Measurements from ENCODE around the gene GLT8D1.

The GLT8D1 gene

GRCh38 chr3:52712291-52713212 lies 7.0 kb upstream of the GLT8D1 start:
- DNase-seq (ENCODE audit: low read depth): no peak

DNA sequence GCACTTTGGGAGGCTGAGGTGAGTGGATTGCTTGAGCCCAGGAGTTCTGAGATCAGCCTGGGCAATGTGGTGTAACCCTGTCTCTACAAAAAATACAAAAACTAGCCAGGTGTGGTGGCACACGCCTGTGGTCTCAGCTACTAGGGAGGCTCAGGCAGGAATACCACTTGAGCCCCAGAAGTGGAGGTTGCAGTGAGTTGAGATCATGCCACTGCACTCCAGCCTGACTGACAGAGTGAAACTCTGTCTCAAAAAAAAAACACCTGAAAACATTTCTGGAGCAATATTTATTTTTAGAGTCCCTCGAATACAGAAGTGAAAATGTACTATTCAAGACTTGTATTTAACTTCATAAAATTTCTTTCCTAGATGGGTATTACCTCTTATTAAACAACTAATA lies 4.9 kb upstream of the GLT8D1 start:
- no peak for DNase-seq (ENCODE audit: low read depth)

GRCh38 chr3:52707585-52707984 lies 2.0 kb upstream of the GLT8D1 start:
- no peak for DNase-seq (ENCODE audit: low read depth)

GRCh38 chr3:52705438-52705687 lies 228 bp downstream of the GLT8D1 start:
- no peak for DNase-seq (ENCODE audit: low read depth)

- DNase-seq (ENCODE audit: low read depth): peak; percentile 34
Measured at GRCh38 chr3:52704611-52705437, 767 bp downstream of the GLT8D1 start.

DNA sequence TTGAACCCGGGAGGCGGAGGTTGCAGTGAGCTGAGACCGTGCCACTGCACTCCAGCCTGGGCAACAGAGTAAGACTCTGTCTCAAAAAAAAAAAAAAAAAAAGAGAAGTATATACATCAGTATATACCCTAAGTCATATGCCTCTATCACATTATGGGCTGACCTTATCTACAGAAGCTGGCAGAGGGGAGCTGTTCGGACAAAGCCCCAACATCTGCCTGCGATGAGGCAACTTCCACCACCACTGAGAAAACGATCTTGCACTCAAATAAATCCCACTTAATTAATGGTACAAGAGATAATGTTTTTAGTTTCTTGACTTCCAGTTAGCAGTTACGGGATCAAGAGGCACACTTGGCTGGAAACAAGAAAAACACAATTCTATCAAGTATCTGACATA lies 2.2 kb downstream of the GLT8D1 start:
- no peak for DNase-seq (ENCODE audit: low read depth)

DNA sequence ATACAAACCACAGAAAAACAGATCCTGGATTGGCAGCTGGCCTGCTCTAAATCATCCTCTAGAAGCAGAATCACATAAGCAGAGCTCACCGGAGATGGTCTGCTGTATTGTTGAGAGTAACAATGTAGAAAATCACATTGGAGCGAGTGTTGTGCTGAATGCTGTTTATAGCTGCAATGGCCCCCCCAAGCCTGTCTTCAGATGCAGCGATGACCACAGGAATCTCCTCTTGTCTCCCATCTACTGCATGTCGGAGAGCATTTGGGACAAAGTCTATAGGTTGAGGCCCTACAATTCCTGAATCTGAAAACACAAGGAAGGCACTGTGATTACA lies 8.0 kb downstream of the GLT8D1 start:
- DNase-seq (ENCODE audit: low read depth): no peak

DNA sequence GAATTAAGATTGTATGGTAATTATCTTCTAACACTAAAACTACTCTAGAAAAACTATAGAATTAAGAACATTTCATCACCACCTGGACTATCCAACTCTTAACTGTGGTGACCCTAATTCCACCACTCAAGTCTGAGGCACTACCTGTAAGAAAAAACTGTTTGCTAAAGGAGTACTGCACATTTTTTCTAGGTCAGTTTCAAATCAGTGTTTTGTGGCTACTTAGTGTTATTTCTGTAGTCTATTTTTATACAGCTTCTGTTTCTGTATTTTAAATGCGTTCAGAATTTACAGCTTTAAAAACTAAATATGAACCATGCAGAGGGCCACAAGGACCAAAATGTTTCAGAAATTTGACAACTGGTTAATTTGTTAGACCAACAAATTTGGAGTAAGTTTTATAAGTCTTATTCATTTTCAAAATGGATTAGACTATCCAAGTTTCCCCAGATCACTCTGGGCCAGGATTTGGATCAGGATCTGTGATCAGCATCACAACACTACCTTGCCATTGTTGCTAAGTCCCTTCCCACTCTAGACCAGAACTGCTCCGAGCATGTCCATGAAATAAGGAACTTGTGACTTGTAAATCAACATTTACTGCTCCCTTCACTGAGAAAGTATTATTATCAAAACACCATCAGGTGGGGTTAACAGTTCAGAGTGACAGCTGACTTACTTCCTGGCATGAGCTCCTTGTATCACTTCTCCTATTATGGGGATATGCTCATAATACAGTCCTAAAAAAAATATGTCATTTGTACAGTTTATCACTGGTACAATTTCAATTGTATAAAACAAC lies 8.6 kb downstream of the GLT8D1 start:
- DNase-seq (ENCODE audit: low read depth): no peak

- DNase-seq (ENCODE audit: low read depth): no peak
Measured at GRCh38 chr3:52695798-52696671, 9.6 kb downstream of the GLT8D1 start.

DNA sequence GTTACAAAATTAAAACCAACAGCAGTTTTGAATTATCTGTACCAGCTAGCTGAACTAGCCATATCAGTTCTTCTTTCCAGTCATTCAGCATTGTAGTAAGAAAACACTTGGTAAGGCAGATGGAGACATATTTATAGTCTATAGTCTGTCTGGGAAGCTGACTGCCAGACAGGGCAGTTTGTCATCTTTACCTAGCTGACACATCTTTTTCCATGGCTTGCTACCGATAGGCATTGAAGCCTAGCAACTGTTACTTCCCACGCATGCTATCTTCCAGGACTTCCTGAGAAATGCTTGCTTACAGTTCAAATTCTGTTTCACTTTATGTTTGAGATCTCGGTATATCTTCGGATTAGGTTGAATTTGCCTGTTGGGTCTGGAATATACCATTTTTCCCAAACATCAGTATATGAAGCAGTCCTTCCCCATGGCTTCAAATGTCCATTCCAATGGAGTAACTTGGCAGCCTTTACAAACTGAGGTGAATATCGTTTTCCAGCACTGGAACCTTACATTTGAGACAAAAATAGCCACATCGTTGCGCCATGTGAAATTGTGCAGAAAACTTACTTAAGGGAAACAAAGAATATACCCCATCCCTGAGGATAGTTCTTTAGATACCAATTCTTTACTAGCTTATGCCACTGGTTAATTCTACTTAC lies 10.9 kb downstream of the GLT8D1 start:
- DNase-seq (ENCODE audit: low read depth): no peak

DNA sequence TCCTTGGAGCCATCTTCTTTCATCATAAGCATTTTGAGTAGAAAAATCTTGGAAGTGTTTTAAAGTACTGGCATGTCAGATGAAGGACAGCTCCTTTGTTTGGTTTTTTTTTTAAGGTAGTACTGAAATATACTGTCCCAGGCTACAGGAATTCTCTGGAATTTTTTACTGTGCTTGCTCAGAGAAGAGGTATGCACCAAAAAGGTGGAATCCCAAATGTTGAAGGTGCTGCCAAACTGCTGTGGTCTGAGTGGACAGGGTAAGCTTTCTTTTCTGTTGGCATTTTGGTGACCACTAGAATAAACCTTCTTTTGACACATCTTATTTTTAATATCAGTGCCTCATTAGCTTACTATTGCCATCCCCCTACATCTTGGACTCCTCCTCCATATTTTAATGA lies 12.5 kb downstream of the GLT8D1 start:
- DNase-seq (ENCODE audit: low read depth): no peak

DNA sequence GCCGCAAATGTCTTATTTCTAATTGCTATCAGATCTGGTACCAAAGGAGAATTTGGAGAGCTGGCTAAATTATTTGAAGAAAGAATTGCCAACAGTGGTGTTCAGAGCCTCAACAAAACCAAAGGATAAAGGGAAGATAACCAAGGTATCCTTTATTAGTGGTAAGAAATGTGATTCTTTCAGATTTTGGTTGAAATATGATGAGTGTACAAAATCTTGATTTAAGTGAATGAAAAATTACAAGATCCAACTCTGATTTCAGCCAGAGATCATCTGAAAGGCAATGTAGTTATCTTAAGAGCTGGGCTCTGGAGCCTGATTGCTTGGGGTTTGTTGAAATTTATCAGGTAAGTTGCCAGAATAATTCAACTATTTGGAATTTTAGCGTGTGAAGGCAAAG lies 15.0 kb downstream of the GLT8D1 start:
- no peak for DNase-seq (ENCODE audit: low read depth)

- no peak for DNase-seq (ENCODE audit: low read depth)
Measured at GRCh38 chr3:52689151-52689550, 16.4 kb downstream of the GLT8D1 start.

GRCh38 chr3:52688266-52688665 lies 17.3 kb downstream of the GLT8D1 start:
- DNase-seq (ENCODE audit: low read depth): no peak

GRCh38 chr3:52685709-52686691 lies 19.6 kb downstream of the GLT8D1 start, which contains the start of the genes GNL3 and PBRM1:
TSS of gene GNL3 (plus strand) at chr3:52686032. CDS start at chr3:52686093, 61 bp downstream.
TSS of gene PBRM1 (minus strand) at chr3:52685913.
- DNase-seq (ENCODE audit: low read depth): peak; percentile 71

DNA sequence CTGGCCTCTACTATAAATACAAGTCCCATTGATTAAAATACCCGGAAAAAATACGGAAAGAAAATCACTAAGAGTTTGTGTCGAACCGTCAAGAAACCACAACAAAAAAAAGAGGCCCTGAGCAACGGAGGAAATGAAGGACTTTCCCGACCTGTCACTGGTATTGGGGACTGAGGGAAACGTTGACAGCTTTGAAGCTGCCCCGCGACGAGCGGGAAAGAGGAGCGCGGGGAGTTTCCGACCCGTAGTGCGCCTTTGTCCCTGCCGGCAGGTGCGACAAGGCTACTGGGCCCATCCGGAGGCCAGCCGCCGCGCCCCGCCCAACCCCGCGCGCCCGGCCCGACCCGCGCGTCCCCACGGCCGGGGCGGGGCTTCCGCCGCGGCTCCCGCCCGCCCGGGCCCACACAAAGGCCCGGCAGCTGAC lies 20.3 kb downstream of the GLT8D1 start:
- DNase-seq (ENCODE audit: low read depth): no peak

GRCh38 chr3:52684184-52684583 lies 21.4 kb downstream of the GLT8D1 start:
- no peak for DNase-seq (ENCODE audit: low read depth)

DNA sequence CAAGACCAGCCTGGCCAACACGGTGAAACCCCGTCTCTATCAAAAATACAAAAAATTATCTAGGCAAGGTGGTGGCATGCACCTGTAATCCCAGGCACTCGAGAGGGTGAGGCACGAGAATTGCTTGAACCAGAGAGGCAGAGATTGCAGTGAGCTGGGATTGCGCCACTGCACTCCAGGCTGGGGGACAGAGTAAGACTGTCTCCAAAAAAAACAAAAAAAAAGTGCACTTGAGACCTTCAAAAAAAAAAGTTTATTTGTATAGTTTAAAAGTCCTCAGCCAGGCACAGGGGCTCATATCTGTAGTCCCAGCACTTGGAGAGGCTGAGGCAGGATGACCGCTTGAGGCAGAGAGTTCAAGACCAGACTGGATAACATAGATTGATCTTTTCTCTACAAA lies 22.0 kb downstream of the GLT8D1 start:
- no peak for DNase-seq (ENCODE audit: low read depth)

DNA sequence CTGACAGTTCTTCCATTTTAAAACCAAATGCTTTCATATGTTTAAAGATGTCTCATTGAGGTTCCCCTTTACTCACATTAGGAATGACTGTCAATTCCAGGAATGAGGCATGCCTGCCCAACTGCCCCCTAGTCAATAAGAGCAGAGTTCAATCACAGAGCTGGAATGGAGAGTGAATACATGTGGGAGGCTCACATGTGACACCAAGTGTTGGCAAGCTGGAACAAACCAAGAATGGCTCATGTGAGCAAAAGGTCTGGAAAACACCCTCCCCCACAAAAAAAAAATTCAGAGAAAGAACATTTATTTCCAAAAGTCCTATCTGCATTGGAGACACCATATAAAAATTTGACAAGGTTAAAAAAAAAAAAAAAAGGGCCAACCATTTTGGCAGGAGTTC lies 23.6 kb downstream of the GLT8D1 start:
- DNase-seq (ENCODE audit: low read depth): peak; percentile 51

DNA sequence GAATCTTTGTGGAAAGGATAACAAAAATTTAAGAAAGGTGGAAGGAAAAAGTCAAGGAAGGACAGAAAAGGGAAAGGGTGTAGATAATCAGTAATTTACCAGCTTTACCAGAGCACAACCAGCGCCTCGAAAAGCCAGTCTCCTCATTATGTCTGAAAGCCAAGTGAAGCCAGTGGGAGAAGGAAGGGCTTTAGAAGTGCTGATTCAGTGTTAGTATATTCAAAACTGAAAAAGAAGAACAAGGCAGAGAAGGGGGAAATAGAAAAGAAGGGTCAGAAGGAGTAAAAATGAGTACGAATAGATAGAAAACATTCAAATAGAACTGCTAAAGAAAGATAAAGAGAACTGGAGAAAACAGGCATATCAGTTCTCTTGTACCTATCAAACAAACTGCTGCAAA lies 24.0 kb downstream of the GLT8D1 start:
- DNase-seq (ENCODE audit: low read depth): no peak
